ENCODE results near the gene FGFR2.

GRCh38 chr10:121465215-121465614 lies 133.0 kb downstream of the FGFR2 start:
- TF ChIP-seq CTCF (IDR thresholded peaks at IDR 0.05; ENCODE audit: poor library complexity) (no peak), EZH2 (IDR thresholded peaks at IDR 0.05; ENCODE audit: borderline replicate concordance) (no peak), EZH2phosphoT487 (IDR thresholded peaks at IDR 0.05; ENCODE audit: low read depth, severe bottlenecking, unreplicated experiment) (no peak)
